SK-N-SH (cell line): ENCODE results near the gene HDDC2. TPM values are rescaled to one million over a fixed set of nuclear protein-coding genes. Genes with fewer than 3 reads are reported as not detected.

ENCODE experiments used
- CTCF ChIA-PET: fragments of 300-600, 350-600 bp; formaldehyde crosslinking; extraction: SDS; loops from one replicate; lab custom pipeline; 2021; lab: Yijun Ruan, JAX
- POLR2A ChIA-PET: fragments of 350-600 bp; sonication (Branson Sonifier 250); formaldehyde crosslinking; extraction: SDS; loops from one replicate; lab custom pipeline; 2020; ENCODE audit warnings: antibody characterized with exemption, inconsistent platforms; lab: Yijun Ruan, JAX
- DNase-seq: peaks from one replicate; pipeline ENCODE4 v3.0.0; 2012
- H2AFZ ChIP-seq: fragments of 200-600 bp; sonication (generic); 2 replicates; pipeline ENCODE4 v1.8.1; 2016; ENCODE audit warnings: antibody characterized with exemption, mild to moderate bottlenecking, low read depth
- H3F3A ChIP-seq: fragments of 200-600 bp; sonication (generic); replicated peaks from 2 replicates; pipeline ENCODE3; 2016; ENCODE audit warnings: antibody characterized with exemption, mild to moderate bottlenecking; ENCODE audit not compliant: insufficient read depth
- H3K27ac ChIP-seq, 2 experiments: fragments of 200-500 bp in 1 of 2; fragments of 200-600 bp in 1 of 2; sonication (Bioruptor generic) in 1 of 2; sonication (generic), shearing (Covaris generic) in 1 of 2; 2 replicates each; pipeline versions ENCODE4 v1.5.1 to v1.6.1; 2014 to 2016; ENCODE audit warnings: low read depth in 2 of 2, inconsistent platforms in 1 of 2, low read length in 1 of 2, mild to moderate bottlenecking in 1 of 2, mixed read lengths in 1 of 2
- H3K27me3 ChIP-seq: fragments of 200-600 bp; sonication (generic), shearing (Covaris generic); 2 replicates; pipeline ENCODE4 v1.6.1; 2016; ENCODE audit warnings: mixed run types; ENCODE audit not compliant: insufficient read depth
- H3K36me3 ChIP-seq, 2 experiments: fragments of 200-500 bp in 1 of 2; fragments of 200-600 bp in 1 of 2; sonication (Bioruptor generic) in 1 of 2; sonication (generic) in 1 of 2; replicated peaks in 1 of 2; 2 replicates each; pipeline versions ENCODE3 to v1.5.1; 2014 to 2016; ENCODE audit warnings: low read length in 1 of 2, mild to moderate bottlenecking in 1 of 2; ENCODE audit not compliant: insufficient read depth in 2 of 2, control insufficient read depth in 1 of 2
- H3K4me1 ChIP-seq, 2 experiments: fragments of 200-500 bp in 1 of 2; fragments of 200-600 bp in 1 of 2; sonication (Bioruptor generic) in 1 of 2; sonication (generic), shearing (Covaris generic) in 1 of 2; 2 replicates each; pipeline versions ENCODE4 v1.5.1 to v1.6.1; 2014 to 2016; ENCODE audit warnings: low read depth in 1 of 2, low read length in 1 of 2, mixed run types in 1 of 2; ENCODE audit not compliant: insufficient read depth in 2 of 2, control insufficient read depth in 1 of 2
- H3K4me2 ChIP-seq: fragments of 200-600 bp; sonication (generic), shearing (Covaris generic); 2 replicates; pipeline ENCODE4 v1.6.1; 2017; ENCODE audit warnings: mixed run types
- H3K4me3 ChIP-seq, 2 experiments: fragments of 200-500 bp in 1 of 2; fragments of 200-600 bp in 1 of 2; sonication (Bioruptor generic) in 1 of 2; sonication (generic), shearing (Covaris generic) in 1 of 2; 2 replicates each; pipeline versions ENCODE4 v1.5.1 to v1.8.1; 2014 to 2016; ENCODE audit warnings: low read depth in 2 of 2, inconsistent platforms in 1 of 2, low read length in 1 of 2, mild to moderate bottlenecking in 1 of 2, mixed read lengths in 1 of 2, moderate library complexity in 1 of 2
- H3K79me2 ChIP-seq: fragments of 200-600 bp; sonication (generic); 2 replicates; pipeline ENCODE4 v1.8.1; 2017; ENCODE audit warnings: mild to moderate bottlenecking; ENCODE audit not compliant: insufficient read depth
- H3K9ac ChIP-seq: fragments of 200-600 bp; sonication (generic); 2 replicates; pipeline ENCODE4 v1.6.1; 2017; ENCODE audit warnings: mixed run types
- H3K9me2 ChIP-seq: fragments of 200-600 bp; sonication (generic); 2 replicates; pipeline ENCODE4 v1.6.1; 2017; ENCODE audit warnings: mixed run types
- H3K9me3 ChIP-seq: fragments of 200-600 bp; sonication (generic); 2 replicates; pipeline ENCODE4 v1.6.1; 2017; ENCODE audit warnings: mixed run types, mild to moderate bottlenecking, moderate library complexity
- H4K20me1 ChIP-seq: fragments of 200-600 bp; sonication (generic); 2 replicates; pipeline ENCODE4 v1.6.1; 2017; ENCODE audit warnings: mild to moderate bottlenecking, mixed run types; ENCODE audit not compliant: insufficient read depth
- CHD2 ChIP-seq: fragments of 150-350 bp; IDR thresholded peaks from 2 replicates; pipeline ENCODE4 v1.6.1; 2018; ENCODE audit warnings: low read length; ENCODE audit not compliant: partially characterized antibody
- EP300 ChIP-seq, 2 experiments: IDR thresholded peaks; 2 replicates each; pipeline versions ENCODE4 v1.4.0 to v1.6.1; 2012; ENCODE audit warnings: borderline replicate concordance in 1 of 2, low read depth in 1 of 2, low read length in 1 of 2
- EZH2phosphoT487 ChIP-seq: fragments of 200-600 bp; sonication (generic); IDR thresholded peaks from 2 replicates; pipeline ENCODE4 v1.6.1; 2017; ENCODE audit warnings: low read depth, mixed run types, mild to moderate bottlenecking, antibody characterized with exemption, moderate library complexity, borderline replicate concordance
- FOSL2 ChIP-seq: IDR thresholded peaks from 2 replicates; pipeline ENCODE4 v1.4.0; 2012; ENCODE audit warnings: low read depth, mild to moderate bottlenecking, moderate library complexity, borderline replicate concordance
- FOXJ3 ChIP-seq: sonication (generic); formaldehyde crosslinking; IDR thresholded peaks from 2 replicates; pipeline ENCODE4 v1.5.1; 2020; ENCODE audit warnings: mild to moderate bottlenecking, missing genetic modification reagents
- FOXM1 ChIP-seq: IDR thresholded peaks from 2 replicates; pipeline ENCODE4 v1.4.0; 2012; ENCODE audit warnings: low read depth, mild to moderate bottlenecking
- IRF3 ChIP-seq: fragments of 150-350 bp; IDR thresholded peaks from 2 replicates; pipeline ENCODE4 v1.6.1; 2016; ENCODE audit warnings: mild to moderate bottlenecking, low read depth, low read length
- JUND ChIP-seq: IDR thresholded peaks from 2 replicates; pipeline ENCODE4 v1.4.0; 2012
- NRF1 ChIP-seq: IDR thresholded peaks from 2 replicates; pipeline ENCODE4 v1.6.1; 2012; ENCODE audit warnings: low read depth, mild to moderate bottlenecking, low read length
- PBX3 ChIP-seq: IDR thresholded peaks from 2 replicates; pipeline ENCODE4; 2012
- POLR2AphosphoS5 ChIP-seq: IDR thresholded peaks from 2 replicates; pipeline ENCODE4 v1.6.1; 2012; ENCODE audit warnings: low read depth, low read length
- RAD21 ChIP-seq: IDR thresholded peaks from 2 replicates; pipeline ENCODE4 v1.6.1; 2012; ENCODE audit warnings: mild to moderate bottlenecking, low read length
- RCOR1 ChIP-seq: fragments of 150-350 bp; IDR thresholded peaks from 2 replicates; pipeline ENCODE4 v1.6.1; 2017; ENCODE audit warnings: antibody characterized with exemption, low read length
- REST ChIP-seq: IDR thresholded peaks from 2 replicates; pipeline ENCODE4 v1.6.1; 2012; ENCODE audit warnings: mild to moderate bottlenecking, low read depth, low read length, moderate library complexity
- RFX5 ChIP-seq: IDR thresholded peaks from 2 replicates; pipeline ENCODE4 v1.6.1; 2012; ENCODE audit warnings: mild to moderate bottlenecking, improper control_type of control experiment, low read length
- SIN3A ChIP-seq: IDR thresholded peaks from 2 replicates; pipeline ENCODE4 v1.6.1; 2012; ENCODE audit warnings: low read depth, mild to moderate bottlenecking, low read length, moderate library complexity, borderline replicate concordance
- TCF12 ChIP-seq: IDR thresholded peaks from 2 replicates; pipeline ENCODE4 v1.4.0; 2012
- TEAD4 ChIP-seq: IDR thresholded peaks from 2 replicates; pipeline ENCODE4 v1.4.0; 2012; ENCODE audit warnings: mild to moderate bottlenecking, borderline replicate concordance; ENCODE audit not compliant: insufficient read depth
- USF1 ChIP-seq: IDR thresholded peaks from 2 replicates; pipeline ENCODE4 v1.4.0; 2012; ENCODE audit warnings: low read depth, borderline replicate concordance
- YY1 ChIP-seq: IDR thresholded peaks from 2 replicates; pipeline ENCODE4 v1.4.0; 2012; ENCODE audit warnings: low read depth, mild to moderate bottlenecking
- ZBTB33 ChIP-seq: IDR thresholded peaks from 2 replicates; pipeline ENCODE4 v1.4.0; 2012; ENCODE audit warnings: low read depth, borderline replicate concordance
- WGBS: methylation state at CpG from one replicate; pipeline ENCODE4 v1.1.6; 2017; ENCODE audit warnings: low lambda C conversion rate; 5-methylcytosine and 5-hydroxymethylcytosine counted together
- polyA plus RNA-seq, 3 experiments: library from polyadenylated mRNA; depleted of rRNA; stranded (reverse); fragments of >200 nt; gene quantifications; 2 replicates each; pipeline ENCODE4 v1.2.3, GENCODE V29; 2012

The HDDC2 gene, protein sequence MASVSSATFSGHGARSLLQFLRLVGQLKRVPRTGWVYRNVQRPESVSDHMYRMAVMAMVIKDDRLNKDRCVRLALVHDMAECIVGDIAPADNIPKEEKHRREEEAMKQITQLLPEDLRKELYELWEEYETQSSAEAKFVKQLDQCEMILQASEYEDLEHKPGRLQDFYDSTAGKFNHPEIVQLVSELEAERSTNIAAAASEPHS
- 80.2 and 85.5 TPM in 2 replicates for polyA plus RNA-seq (2012; rRNA removed)
- polyA plus RNA-seq (2012; cell fraction: cytosol; rRNA removed) = 89.1 and 111 TPM in 2 replicates
- 26.3 and 31.3 TPM in 2 replicates for polyA plus RNA-seq (2012; cell fraction: nucleus; rRNA removed)

DNA sequence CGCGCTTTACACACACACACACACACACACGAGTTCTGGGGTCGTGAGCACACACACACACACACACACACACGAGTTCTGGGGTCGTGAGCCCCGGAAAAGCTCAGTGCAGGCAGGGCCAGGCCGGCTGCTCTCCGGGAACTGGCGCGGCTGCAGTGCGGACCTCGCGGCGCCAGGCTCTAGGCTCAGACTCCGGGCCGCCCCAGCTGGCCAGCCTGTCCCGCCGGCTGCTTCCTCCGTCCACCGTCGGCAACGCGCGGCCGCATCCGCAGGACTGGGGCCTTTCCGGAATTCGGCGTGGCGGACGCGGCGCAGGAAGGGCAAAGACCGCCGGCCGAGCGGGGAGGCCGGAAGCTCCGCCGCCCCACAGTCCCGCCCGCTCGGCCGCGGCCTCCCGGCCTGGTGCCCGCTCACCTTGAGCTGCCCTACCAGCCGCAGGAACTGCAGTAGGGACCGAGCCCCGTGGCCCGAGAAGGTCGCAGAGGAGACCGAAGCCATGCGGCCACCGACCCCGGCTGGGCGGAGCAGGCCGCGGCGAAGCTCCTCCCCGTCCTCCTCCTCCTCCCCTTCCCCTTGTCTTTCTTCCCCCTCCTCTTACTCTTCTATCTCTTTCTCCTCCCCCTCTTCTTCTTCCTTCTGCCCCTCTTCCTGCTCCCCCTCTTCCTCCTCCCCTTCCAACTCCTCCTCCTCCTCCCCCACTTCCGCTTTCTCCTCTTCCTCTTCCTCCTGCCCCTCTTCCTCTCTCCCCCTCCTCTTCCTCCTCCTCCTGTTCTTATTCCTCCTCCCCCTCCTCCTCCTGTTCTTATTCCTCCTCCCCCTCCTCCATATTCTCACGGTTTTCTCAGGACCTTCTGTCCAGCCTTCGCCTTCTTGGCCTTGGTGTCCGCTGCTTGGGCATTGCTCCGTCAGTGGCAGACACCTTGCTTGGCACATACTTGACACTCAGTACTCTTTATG is at the start of gene HDDC2:
TSS of gene HDDC2 (minus strand) at position 533 of the 957 bp plus-strand sequence. CDS start at position 498, 35 bp downstream.
- WGBS = 15% methylated on average over 23 of the region's 67 CpGs
- ChIA-PET CTCF (interaction anchor here (0.6 to 3.5 kb wide), 9 partner anchors 9 to 1840 kb away, joined by 3 to 25 read pairs (median 4); partner anchors contain the start of genes HINT3 and TPD52L1), POLR2A (interaction anchor here (0.6 to 1.6 kb wide), 5 partner anchors 9 to 684 kb away, joined by 3 to 7 read pairs (median 4); partner anchors contain the start of genes NCOA7 and TRMT11)
- Histone ChIP-seq H3K27ac (peak within 1 kb of the TSS; percentile 56 to 76), H3K4me3 (peak within 1 kb of the TSS; percentile 60 to 74), H2AFZ (peak within 1 kb of the TSS; percentile 82), H3K36me3 (peaks cover 9 to 26% of the 10 kb centered on the region in 2 experiments), H4K20me1 (no peaks in the 10 kb centered on the region), H3K9ac (peak within 1 kb of the TSS; percentile 72), H3K4me2 (peak within 1 kb of the TSS; percentile 58), H3K4me1 (peaks cover 0 to 8% of the 10 kb centered on the region in 2 experiments; a peak in 3 of 4 replicates), H3K79me2 (peaks cover 5% of the 10 kb centered on the region; the same call in 1 of the 2 replicates), H3K9me3 (no peaks in the 10 kb centered on the region), H3K27me3 (no peaks in the 10 kb centered on the region; the same call in 1 of the 2 replicates), H3K9me2 (no peaks in the 10 kb centered on the region), H3F3A (peaks cover 7% of the 10 kb centered on the region)
- peak; percentile 89 for DNase-seq
- TF ChIP-seq EP300 (IDR thresholded peaks at IDR 0.05; ENCODE audit: borderline replicate concordance in 1 of 2, low read depth in 1 of 2, low read length in 1 of 2) = no peak; a peak in 1 of 4 replicates
- no peak for TF ChIP-seq SIN3A
- peak; percentile 53; the same call in 1 of the 2 replicates for TF ChIP-seq POLR2AphosphoS5
- no peak for TF ChIP-seq PBX3
- TF ChIP-seq USF1 = no peak
- TF ChIP-seq REST = no peak
- TF ChIP-seq TEAD4 = no peak
- TF ChIP-seq CHD2 = peak; percentile 8
- TF ChIP-seq IRF3 = no peak
- no peak for TF ChIP-seq RCOR1
- no peak for TF ChIP-seq NRF1
- peak; percentile 8; the same call in 1 of the 2 replicates for TF ChIP-seq TCF12
- no peak for TF ChIP-seq JUND
- no peak for TF ChIP-seq RFX5
- no peak for TF ChIP-seq FOXM1
- TF ChIP-seq ZBTB33 = no peak
- TF ChIP-seq YY1 = no peak
- no peak for TF ChIP-seq RAD21
- no peak for TF ChIP-seq FOSL2
- TF ChIP-seq FOXJ3 = no peak
- TF ChIP-seq EZH2phosphoT487 = no peak
